Endodermal cell (in vitro differentiated cells): ENCODE data around the gene CERS6. TPM values are rescaled to one million over a fixed set of nuclear protein-coding genes. Genes with fewer than 3 reads are reported as not detected.

Source experiments
- DNase-seq: peaks from one replicate; pipeline ENCODE4 v3.0.0-alpha.2; 2017
- H3K27ac ChIP-seq: 2 replicates; pipeline ENCODE4 v1.5.1; 2013; ENCODE audit warnings: mild to moderate bottlenecking, low read depth, low read length, moderate library complexity
- H3K27me3 ChIP-seq: 2 replicates; pipeline ENCODE4 v1.6.1; 2013; ENCODE audit warnings: mild to moderate bottlenecking, low read length, moderate library complexity; ENCODE audit not compliant: insufficient read depth, control insufficient read depth, poor library complexity, severe bottlenecking
- H3K36me3 ChIP-seq: 2 replicates; pipeline ENCODE4 v1.7.0; 2013; ENCODE audit warnings: mild to moderate bottlenecking, low read length, moderate library complexity; ENCODE audit not compliant: control insufficient read depth, insufficient read depth
- H3K4me1 ChIP-seq: one replicate; pipeline ENCODE4 v1.7.0; 2013; ENCODE audit warnings: low read length; ENCODE audit not compliant: control insufficient read depth, insufficient read depth
- H3K4me3 ChIP-seq: 2 replicates; pipeline ENCODE4 v1.5.1; 2013; ENCODE audit warnings: mild to moderate bottlenecking, low read length, moderate library complexity
- H3K9ac ChIP-seq: 2 replicates; pipeline ENCODE4 v1.6.1; 2013; ENCODE audit warnings: mild to moderate bottlenecking, low read length, moderate library complexity; ENCODE audit not compliant: poor library complexity, severe bottlenecking; ENCODE audit errors: extremely low read depth
- H3K9me3 ChIP-seq: 2 replicates; pipeline ENCODE4 v1.6.1; 2013; ENCODE audit warnings: mild to moderate bottlenecking, low read length, moderate library complexity; ENCODE audit not compliant: control insufficient read depth
- H3K27ac Mint-ChIP-seq: 2 replicates; pipeline ENCODE4 v1.8.0; 2020; ENCODE audit warnings: mixed read lengths
- H3K27me3 Mint-ChIP-seq: 2 replicates; pipeline ENCODE4 v1.8.0; 2021; ENCODE audit warnings: mild to moderate bottlenecking, mixed read lengths; ENCODE audit not compliant: insufficient read depth
- H3K36me3 Mint-ChIP-seq: 2 replicates; pipeline ENCODE4 v1.8.0; 2020; ENCODE audit warnings: low read depth, mixed read lengths
- H3K4me1 Mint-ChIP-seq: 2 replicates; pipeline ENCODE4 v1.8.0; 2020; ENCODE audit warnings: mixed read lengths
- H3K4me3 Mint-ChIP-seq: 2 replicates; pipeline ENCODE4 v1.8.0; 2020; ENCODE audit warnings: mild to moderate bottlenecking, moderate library complexity, mixed read lengths
- H3K9me3 Mint-ChIP-seq: 2 replicates; pipeline ENCODE4 v1.8.0; 2020; ENCODE audit warnings: mild to moderate bottlenecking, mixed read lengths
- WGBS, 2 experiments: methylation state at CpG; one replicate each; pipeline versions ENCODE4 v1.1.5 to v1.1.7; 2013; ENCODE audit warnings: missing lambda C conversion rate in 2 of 2, mixed read lengths in 1 of 2; ENCODE audit not compliant: insufficient coverage in 1 of 2, insufficient read length in 1 of 2; 5-methylcytosine and 5-hydroxymethylcytosine counted together
- total RNA-seq, 2 donors: library from RNA; stranded (reverse); fragmentation: NEBNext Ultra II Directional in 1 of 2; extraction: Animal tissue kit (Norgen Biotek cat#: 25700) in 1 of 2; gene quantifications; 2 replicates in 1 of 2; 3 replicates in 1 of 2; pipeline ENCODE4 v1.2.1, GENCODE V29; 2021
- TF ChIP-seq, protein P1 (sequence below): fragments of 200-600 bp; sonication (generic); conservative IDR thresholded peaks from 2 replicates; pipeline ENCODE4 v1.5.0; 2021; ENCODE audit warnings: antibody characterized with exemption, mild to moderate bottlenecking

CERS6 gene
- total RNA-seq, 2 donors from 2014 or later, result 41.3 to 52.0 TPM

DNA sequence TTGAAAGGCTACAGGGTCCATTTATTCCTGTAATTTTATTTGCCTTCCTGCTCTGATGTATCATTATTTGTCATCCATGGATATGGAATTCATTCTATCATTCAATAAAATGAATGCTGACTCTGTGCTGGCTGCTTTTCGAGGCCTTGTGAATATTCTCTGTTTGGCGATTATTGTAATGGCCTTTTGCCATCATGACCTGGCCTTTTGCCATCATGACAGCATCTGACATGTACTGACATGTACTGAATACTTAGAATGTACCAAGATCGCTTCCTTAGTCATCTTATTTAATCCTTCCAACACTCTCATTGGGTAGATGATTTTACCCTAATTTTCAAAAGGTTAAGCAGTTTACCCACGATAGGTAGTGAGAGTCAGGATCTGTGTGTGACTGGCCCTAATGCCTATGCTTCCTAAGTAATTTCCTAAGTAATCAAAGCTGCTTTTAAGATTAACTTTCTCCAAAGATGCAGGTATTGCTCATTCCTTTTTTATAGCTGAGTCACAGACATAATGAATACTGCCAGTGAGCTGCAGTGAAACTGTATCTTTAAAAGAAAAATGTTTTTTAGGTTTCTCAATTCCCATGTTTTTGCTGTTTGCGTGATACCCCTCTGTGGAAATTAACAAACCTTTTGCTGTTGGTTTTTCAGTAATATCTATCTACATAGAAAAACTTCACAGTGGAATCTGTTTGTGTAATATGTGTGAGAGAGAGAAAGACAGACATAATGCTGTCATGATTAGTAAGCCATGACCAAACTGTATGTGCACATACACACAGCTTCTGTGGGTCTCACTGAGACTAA, 127.8 kb downstream of the CERS6 start:
- Histone ChIP-seq H3K9me3 (no peaks in the 10 kb centered on the region), H3K27me3 (no peaks in the 10 kb centered on the region), H3K27ac (no peak overlapping the region), H3K4me3 (no peak overlapping the region), H3K36me3 (peaks cover 6% of the 10 kb centered on the region), H3K9ac (no peak overlapping the region), H3K4me1 (no peaks in the 10 kb centered on the region)
- no peak overlapping the region for H3K4me3 Mint-ChIP-seq
- DNase-seq, result no peak
- TF ChIP-seq, protein P1, sequence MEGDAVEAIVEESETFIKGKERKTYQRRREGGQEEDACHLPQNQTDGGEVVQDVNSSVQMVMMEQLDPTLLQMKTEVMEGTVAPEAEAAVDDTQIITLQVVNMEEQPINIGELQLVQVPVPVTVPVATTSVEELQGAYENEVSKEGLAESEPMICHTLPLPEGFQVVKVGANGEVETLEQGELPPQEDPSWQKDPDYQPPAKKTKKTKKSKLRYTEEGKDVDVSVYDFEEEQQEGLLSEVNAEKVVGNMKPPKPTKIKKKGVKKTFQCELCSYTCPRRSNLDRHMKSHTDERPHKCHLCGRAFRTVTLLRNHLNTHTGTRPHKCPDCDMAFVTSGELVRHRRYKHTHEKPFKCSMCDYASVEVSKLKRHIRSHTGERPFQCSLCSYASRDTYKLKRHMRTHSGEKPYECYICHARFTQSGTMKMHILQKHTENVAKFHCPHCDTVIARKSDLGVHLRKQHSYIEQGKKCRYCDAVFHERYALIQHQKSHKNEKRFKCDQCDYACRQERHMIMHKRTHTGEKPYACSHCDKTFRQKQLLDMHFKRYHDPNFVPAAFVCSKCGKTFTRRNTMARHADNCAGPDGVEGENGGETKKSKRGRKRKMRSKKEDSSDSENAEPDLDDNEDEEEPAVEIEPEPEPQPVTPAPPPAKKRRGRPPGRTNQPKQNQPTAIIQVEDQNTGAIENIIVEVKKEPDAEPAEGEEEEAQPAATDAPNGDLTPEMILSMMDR, result no peak
- H3K27ac Mint-ChIP-seq, result no peak overlapping the region
- H3K9me3 Mint-ChIP-seq, result no peaks in the 10 kb centered on the region
- 85 to 94% methylated on average over 3 to 5 of the region's 5 CpGs for WGBS, 2 experiments
- peaks cover 6% of the 10 kb centered on the region for H3K36me3 Mint-ChIP-seq
- H3K4me1 Mint-ChIP-seq, result peaks cover 7% of the 10 kb centered on the region
- no peaks in the 10 kb centered on the region for H3K27me3 Mint-ChIP-seq

- Histone ChIP-seq H3K9me3 (no peaks in the 10 kb centered on the region), H3K27me3 (no peaks in the 10 kb centered on the region), H3K4me1 (no peaks in the 10 kb centered on the region), H3K27ac (no peak overlapping the region), H3K9ac (no peak overlapping the region), H3K36me3 (peaks cover 6% of the 10 kb centered on the region), H3K4me3 (no peak overlapping the region)
- H3K36me3 Mint-ChIP-seq, result peaks cover 6% of the 10 kb centered on the region
- H3K4me1 Mint-ChIP-seq, result peaks cover 16% of the 10 kb centered on the region
- TF ChIP-seq, protein P1, result no peak
- H3K27ac Mint-ChIP-seq, result no peak overlapping the region
- no peaks in the 10 kb centered on the region for H3K9me3 Mint-ChIP-seq
- DNase-seq, result no peak
- no peaks in the 10 kb centered on the region for H3K27me3 Mint-ChIP-seq
- no peak overlapping the region for H3K4me3 Mint-ChIP-seq
Measured at GRCh38 chr2:168584911-168585310, 128.8 kb downstream of the CERS6 start.

GRCh38 chr2:168585700-168586099, 129.6 kb downstream of the CERS6 start:
- peaks cover 16% of the 10 kb centered on the region for H3K4me1 Mint-ChIP-seq
- Histone ChIP-seq H3K27me3 (no peaks in the 10 kb centered on the region), H3K4me3 (no peak overlapping the region), H3K9me3 (no peaks in the 10 kb centered on the region), H3K27ac (no peak overlapping the region), H3K36me3 (peaks cover 6% of the 10 kb centered on the region), H3K4me1 (no peaks in the 10 kb centered on the region), H3K9ac (no peak overlapping the region)
- WGBS, 2 experiments, result 82 to 97% methylated on average over 3 to 4 of the region's 4 CpGs
- DNase-seq, result no peak
- H3K27me3 Mint-ChIP-seq, result no peaks in the 10 kb centered on the region
- TF ChIP-seq, protein P1, result no peak
- H3K27ac Mint-ChIP-seq, result no peak overlapping the region
- no peaks in the 10 kb centered on the region for H3K9me3 Mint-ChIP-seq
- no peak overlapping the region for H3K4me3 Mint-ChIP-seq
- peaks cover 6% of the 10 kb centered on the region for H3K36me3 Mint-ChIP-seq
